SK-N-SH treated with all-trans-retinoic acid at 6 μM for 48 hours (cell line): ENCODE results near the gene CTNNA3.

Experiments used
- ATAC-seq: fragments of 200-7000 bp; cut with Tn5 transposase; 3 replicates; pipeline ENCODE4 v1.9.1; 2020; ENCODE audit warnings: mild to moderate bottlenecking, moderate library complexity
- ARNTL ChIP-seq: fragments of 450-650 bp; formaldehyde crosslinking; IDR thresholded peaks from 2 replicates; pipeline ENCODE4 v1.5.0; 2020; ENCODE audit warnings: low read depth, mild to moderate bottlenecking, moderate library complexity, borderline replicate concordance
- BACH2 ChIP-seq: fragments of 250-450 bp; sonication (Bioruptor Pico); IDR thresholded peaks from 2 replicates; pipeline ENCODE4 v1.9.0; 2021; ENCODE audit warnings: mild to moderate bottlenecking, borderline replicate concordance
- CREB5 ChIP-seq: fragments of 250-450 bp; sonication (Bioruptor Pico); IDR thresholded peaks from 2 replicates; pipeline ENCODE4 v1.5.1; 2020; ENCODE audit warnings: low read depth, mild to moderate bottlenecking, moderate library complexity
- CSDC2 ChIP-seq: fragments of 250-450 bp; sonication (Bioruptor Pico); IDR thresholded peaks from 2 replicates; pipeline ENCODE4 v1.5.0; 2020; ENCODE audit warnings: mild to moderate bottlenecking, moderate library complexity
- CSRNP3 ChIP-seq: fragments of 250-450 bp; sonication (Bioruptor Pico); IDR thresholded peaks from 2 replicates; pipeline ENCODE4 v1.5.1; 2021; ENCODE audit warnings: mild to moderate bottlenecking, moderate library complexity
- ESRRG ChIP-seq: fragments of 250-450 bp; sonication (Bioruptor Pico); IDR thresholded peaks from 2 replicates; pipeline ENCODE4 v1.6.1; 2021; ENCODE audit warnings: mild to moderate bottlenecking
- GLIS3 ChIP-seq: fragments of 250-450 bp; sonication (Bioruptor Pico); IDR thresholded peaks from 2 replicates; pipeline ENCODE4 v1.5.0; 2020; ENCODE audit warnings: mild to moderate bottlenecking, moderate library complexity
- ISL1 ChIP-seq: fragments of 250-450 bp; sonication (Bioruptor Pico); IDR thresholded peaks from 2 replicates; pipeline ENCODE4 v2.1.2; 2022; ENCODE audit warnings: mild to moderate bottlenecking, moderate library complexity
- OSR1 ChIP-seq: fragments of 250-450 bp; sonication (Bioruptor Pico); IDR thresholded peaks from 2 replicates; pipeline ENCODE4 v1.8.0; 2022; ENCODE audit warnings: moderate library complexity, mild to moderate bottlenecking, inconsistent platforms
- PATZ1 ChIP-seq: fragments of 250-450 bp; sonication (Bioruptor Pico); IDR thresholded peaks from 2 replicates; pipeline ENCODE4 v1.8.0; 2020; ENCODE audit warnings: mild to moderate bottlenecking, moderate library complexity, borderline replicate concordance
- POU6F1 ChIP-seq: fragments of 250-450 bp; sonication (Bioruptor Pico); IDR thresholded peaks from 2 replicates; pipeline ENCODE4 v1.8.0; 2021; ENCODE audit warnings: low read depth, mild to moderate bottlenecking, moderate library complexity, borderline replicate concordance
- PPARA ChIP-seq: fragments of 250-450 bp; sonication (Bioruptor Pico); IDR thresholded peaks from 2 replicates; pipeline ENCODE4 v1.5.0; 2020; ENCODE audit warnings: mild to moderate bottlenecking, borderline replicate concordance
- RARB ChIP-seq: fragments of 250-450 bp; sonication (Bioruptor Pico); IDR thresholded peaks from 2 replicates; pipeline ENCODE4 v1.8.0; 2021; ENCODE audit warnings: mild to moderate bottlenecking, moderate library complexity
- SNAI2 ChIP-seq: fragments of 250-450 bp; sonication (Bioruptor Pico); IDR thresholded peaks from 2 replicates; pipeline ENCODE4 v1.5.0; 2020; ENCODE audit warnings: mild to moderate bottlenecking, moderate library complexity
- TCF4 ChIP-seq: fragments of 250-450 bp; sonication (Bioruptor Pico); IDR thresholded peaks from 2 replicates; pipeline ENCODE4 v1.8.0; 2021; ENCODE audit warnings: mild to moderate bottlenecking, moderate library complexity, borderline replicate concordance
- TOX ChIP-seq: fragments of 250-450 bp; sonication (Bioruptor Pico); IDR thresholded peaks from 2 replicates; pipeline ENCODE4 v1.8.0; 2021; ENCODE audit warnings: mild to moderate bottlenecking, moderate library complexity, borderline replicate concordance
- TSHZ2 ChIP-seq: fragments of 250-450 bp; sonication (Bioruptor Pico); IDR thresholded peaks from 2 replicates; pipeline ENCODE4 v1.5.0; 2020; ENCODE audit warnings: mild to moderate bottlenecking, moderate library complexity
- ZC3H10 ChIP-seq: fragments of 250-450 bp; sonication (Bioruptor Pico); IDR thresholded peaks from 2 replicates; pipeline ENCODE4 v1.5.1; 2021; ENCODE audit warnings: mild to moderate bottlenecking, moderate library complexity
- ZFP30 ChIP-seq: fragments of 450-650 bp; formaldehyde crosslinking; IDR thresholded peaks from 2 replicates; pipeline ENCODE4 v1.5.0; 2022; ENCODE audit warnings: mild to moderate bottlenecking, moderate library complexity
- ZNF565 ChIP-seq: fragments of 450-650 bp; formaldehyde crosslinking; conservative IDR thresholded peaks from 2 replicates; pipeline ENCODE4 v1.5.0; 2020; ENCODE audit warnings: low read depth, mild to moderate bottlenecking, moderate library complexity
- ZNF70 ChIP-seq: fragments of 450-650 bp; formaldehyde crosslinking; IDR thresholded peaks from 2 replicates; pipeline ENCODE4 v1.5.0; 2020; ENCODE audit warnings: mild to moderate bottlenecking, moderate library complexity
- ZNF8 ChIP-seq: fragments of 450-650 bp; formaldehyde crosslinking; IDR thresholded peaks from 2 replicates; pipeline ENCODE4 v1.5.0; 2020; ENCODE audit warnings: mild to moderate bottlenecking, moderate library complexity

CTNNA3 gene

GRCh38 chr10:66587680-66588050 lies 1108.3 kb downstream of the CTNNA3 start:
- TF ChIP-seq CREB5, result no peak
- TF ChIP-seq ISL1 (CRISPR knock-in tag), result no peak
- TF ChIP-seq TOX, result no peak
- no peak for TF ChIP-seq CSRNP3 (CRISPR knock-in tag)
- no peak for TF ChIP-seq ZFP30 (CRISPR knock-in tag)
- no peak for TF ChIP-seq ARNTL (CRISPR knock-in tag)
- TF ChIP-seq ZNF565 (CRISPR knock-in tag), result no peak
- no peak for TF ChIP-seq PATZ1 (CRISPR knock-in tag)
- no peak for TF ChIP-seq GLIS3 (CRISPR knock-in tag)
- TF ChIP-seq ZC3H10 (CRISPR knock-in tag), result no peak
- no peak for TF ChIP-seq TCF4 (CRISPR knock-in tag)
- no peak for TF ChIP-seq PPARA
- TF ChIP-seq RARB, result no peak
- TF ChIP-seq SNAI2 (CRISPR knock-in tag), result no peak
- no peak for TF ChIP-seq OSR1 (CRISPR knock-in tag)
- no peak for TF ChIP-seq TSHZ2 (CRISPR knock-in tag)
- no peak for TF ChIP-seq CSDC2 (CRISPR knock-in tag)
- no peak for TF ChIP-seq POU6F1 (CRISPR knock-in tag)
- ATAC-seq, result no peak

- no peak for ATAC-seq
- TF ChIP-seq ZNF70 (no peak), ARNTL (CRISPR knock-in tag) (no peak), ZNF8 (no peak), ZC3H10 (CRISPR knock-in tag) (no peak), OSR1 (CRISPR knock-in tag) (no peak), RARB (no peak), POU6F1 (CRISPR knock-in tag) (no peak), SNAI2 (CRISPR knock-in tag) (no peak), ISL1 (CRISPR knock-in tag) (no peak), CSRNP3 (CRISPR knock-in tag) (no peak), CSDC2 (CRISPR knock-in tag) (no peak), GLIS3 (CRISPR knock-in tag) (no peak), ZNF565 (CRISPR knock-in tag) (no peak), TCF4 (CRISPR knock-in tag) (no peak), TSHZ2 (CRISPR knock-in tag) (no peak), BACH2 (CRISPR knock-in tag) (no peak), PPARA (no peak), ESRRG (CRISPR knock-in tag) (no peak), TOX (no peak)
These were observed 1108.9 kb downstream of the CTNNA3 start for GRCh38 chr10:66586897-66587679.
